SK-N-SH (cell line): Measurements from ENCODE around the gene CHD1L. TPM values are rescaled to one million over a fixed set of nuclear protein-coding genes. Genes with fewer than 3 reads are reported as not detected.

Experiments used
- CTCF ChIA-PET: fragments of 300-600, 350-600 bp; formaldehyde crosslinking; extraction: SDS; loops from one replicate; lab custom pipeline; 2021; lab: Yijun Ruan, JAX
- POLR2A ChIA-PET: fragments of 350-600 bp; sonication (Branson Sonifier 250); formaldehyde crosslinking; extraction: SDS; loops from one replicate; lab custom pipeline; 2020; ENCODE audit warnings: antibody characterized with exemption, inconsistent platforms; lab: Yijun Ruan, JAX
- DNase-seq: peaks from one replicate; pipeline ENCODE4 v3.0.0; 2012
- H2AFZ ChIP-seq: fragments of 200-600 bp; sonication (generic); 2 replicates; pipeline ENCODE4 v1.8.1; 2016; ENCODE audit warnings: antibody characterized with exemption, mild to moderate bottlenecking, low read depth
- H3F3A ChIP-seq: fragments of 200-600 bp; sonication (generic); replicated peaks from 2 replicates; pipeline ENCODE3; 2016; ENCODE audit warnings: antibody characterized with exemption, mild to moderate bottlenecking; ENCODE audit not compliant: insufficient read depth
- H3K27ac ChIP-seq, 2 experiments: fragments of 200-500 bp in 1 of 2; fragments of 200-600 bp in 1 of 2; sonication (Bioruptor generic) in 1 of 2; sonication (generic), shearing (Covaris generic) in 1 of 2; 2 replicates each; pipeline versions ENCODE4 v1.5.1 to v1.6.1; 2014 to 2016; ENCODE audit warnings: low read depth in 2 of 2, inconsistent platforms in 1 of 2, low read length in 1 of 2, mild to moderate bottlenecking in 1 of 2, mixed read lengths in 1 of 2
- H3K27me3 ChIP-seq: fragments of 200-600 bp; sonication (generic), shearing (Covaris generic); 2 replicates; pipeline ENCODE4 v1.6.1; 2016; ENCODE audit warnings: mixed run types; ENCODE audit not compliant: insufficient read depth
- H3K36me3 ChIP-seq, 2 experiments: fragments of 200-500 bp in 1 of 2; fragments of 200-600 bp in 1 of 2; sonication (Bioruptor generic) in 1 of 2; sonication (generic) in 1 of 2; replicated peaks in 1 of 2; 2 replicates each; pipeline versions ENCODE3 to v1.5.1; 2014 to 2016; ENCODE audit warnings: low read length in 1 of 2, mild to moderate bottlenecking in 1 of 2; ENCODE audit not compliant: insufficient read depth in 2 of 2, control insufficient read depth in 1 of 2
- H3K4me1 ChIP-seq, 2 experiments: fragments of 200-500 bp in 1 of 2; fragments of 200-600 bp in 1 of 2; sonication (Bioruptor generic) in 1 of 2; sonication (generic), shearing (Covaris generic) in 1 of 2; 2 replicates each; pipeline versions ENCODE4 v1.5.1 to v1.6.1; 2014 to 2016; ENCODE audit warnings: low read depth in 1 of 2, low read length in 1 of 2, mixed run types in 1 of 2; ENCODE audit not compliant: insufficient read depth in 2 of 2, control insufficient read depth in 1 of 2
- H3K4me2 ChIP-seq: fragments of 200-600 bp; sonication (generic), shearing (Covaris generic); 2 replicates; pipeline ENCODE4 v1.6.1; 2017; ENCODE audit warnings: mixed run types
- H3K4me3 ChIP-seq, 2 experiments: fragments of 200-500 bp in 1 of 2; fragments of 200-600 bp in 1 of 2; sonication (Bioruptor generic) in 1 of 2; sonication (generic), shearing (Covaris generic) in 1 of 2; 2 replicates each; pipeline versions ENCODE4 v1.5.1 to v1.8.1; 2014 to 2016; ENCODE audit warnings: low read depth in 2 of 2, inconsistent platforms in 1 of 2, low read length in 1 of 2, mild to moderate bottlenecking in 1 of 2, mixed read lengths in 1 of 2, moderate library complexity in 1 of 2
- H3K79me2 ChIP-seq: fragments of 200-600 bp; sonication (generic); 2 replicates; pipeline ENCODE4 v1.8.1; 2017; ENCODE audit warnings: mild to moderate bottlenecking; ENCODE audit not compliant: insufficient read depth
- H3K9ac ChIP-seq: fragments of 200-600 bp; sonication (generic); 2 replicates; pipeline ENCODE4 v1.6.1; 2017; ENCODE audit warnings: mixed run types
- H3K9me2 ChIP-seq: fragments of 200-600 bp; sonication (generic); 2 replicates; pipeline ENCODE4 v1.6.1; 2017; ENCODE audit warnings: mixed run types
- H3K9me3 ChIP-seq: fragments of 200-600 bp; sonication (generic); 2 replicates; pipeline ENCODE4 v1.6.1; 2017; ENCODE audit warnings: mixed run types, mild to moderate bottlenecking, moderate library complexity
- H4K20me1 ChIP-seq: fragments of 200-600 bp; sonication (generic); 2 replicates; pipeline ENCODE4 v1.6.1; 2017; ENCODE audit warnings: mild to moderate bottlenecking, mixed run types; ENCODE audit not compliant: insufficient read depth
- EP300 ChIP-seq, 2 experiments: IDR thresholded peaks; 2 replicates each; pipeline versions ENCODE4 v1.4.0 to v1.6.1; 2012; ENCODE audit warnings: borderline replicate concordance in 1 of 2, low read depth in 1 of 2, low read length in 1 of 2
- EZH2phosphoT487 ChIP-seq: fragments of 200-600 bp; sonication (generic); IDR thresholded peaks from 2 replicates; pipeline ENCODE4 v1.6.1; 2017; ENCODE audit warnings: low read depth, mixed run types, mild to moderate bottlenecking, antibody characterized with exemption, moderate library complexity, borderline replicate concordance
- FOSL2 ChIP-seq: IDR thresholded peaks from 2 replicates; pipeline ENCODE4 v1.4.0; 2012; ENCODE audit warnings: low read depth, mild to moderate bottlenecking, moderate library complexity, borderline replicate concordance
- FOXJ3 ChIP-seq: sonication (generic); formaldehyde crosslinking; IDR thresholded peaks from 2 replicates; pipeline ENCODE4 v1.5.1; 2020; ENCODE audit warnings: mild to moderate bottlenecking, missing genetic modification reagents
- GABPA ChIP-seq: IDR thresholded peaks from 2 replicates; pipeline ENCODE4 v1.4.0; 2012; ENCODE audit warnings: low read depth, mild to moderate bottlenecking
- IRF3 ChIP-seq: fragments of 150-350 bp; IDR thresholded peaks from 2 replicates; pipeline ENCODE4 v1.6.1; 2016; ENCODE audit warnings: mild to moderate bottlenecking, low read depth, low read length
- MEF2A ChIP-seq: IDR thresholded peaks from 2 replicates; pipeline ENCODE4 v1.4.0; 2012; ENCODE audit warnings: low read depth, borderline replicate concordance
- MXI1 ChIP-seq: IDR thresholded peaks from 2 replicates; pipeline ENCODE4 v1.6.1; 2012; ENCODE audit warnings: mild to moderate bottlenecking, low read depth, low read length, improper control_type of control experiment
- RAD21 ChIP-seq: IDR thresholded peaks from 2 replicates; pipeline ENCODE4 v1.6.1; 2012; ENCODE audit warnings: mild to moderate bottlenecking, low read length
- RCOR1 ChIP-seq: fragments of 150-350 bp; IDR thresholded peaks from 2 replicates; pipeline ENCODE4 v1.6.1; 2017; ENCODE audit warnings: antibody characterized with exemption, low read length
- TCF12 ChIP-seq: IDR thresholded peaks from 2 replicates; pipeline ENCODE4 v1.4.0; 2012
- TEAD4 ChIP-seq: IDR thresholded peaks from 2 replicates; pipeline ENCODE4 v1.4.0; 2012; ENCODE audit warnings: mild to moderate bottlenecking, borderline replicate concordance; ENCODE audit not compliant: insufficient read depth
- YY1 ChIP-seq: IDR thresholded peaks from 2 replicates; pipeline ENCODE4 v1.4.0; 2012; ENCODE audit warnings: low read depth, mild to moderate bottlenecking
- WGBS: methylation state at CpG from one replicate; pipeline ENCODE4 v1.1.6; 2017; ENCODE audit warnings: low lambda C conversion rate; 5-methylcytosine and 5-hydroxymethylcytosine counted together
- polyA plus RNA-seq, 3 experiments: library from polyadenylated mRNA; depleted of rRNA; stranded (reverse); fragments of >200 nt; gene quantifications; 2 replicates each; pipeline ENCODE4 v1.2.3, GENCODE V29; 2012
- TF ChIP-seq, protein P1 (sequence below): fragments of 200-600 bp; sonication (generic); IDR thresholded peaks from 2 replicates; pipeline ENCODE4 v1.6.1; 2017; ENCODE audit warnings: antibody characterized with exemption, mild to moderate bottlenecking, moderate library complexity
- TF ChIP-seq, protein P2 (sequence below): IDR thresholded peaks from 2 replicates; pipeline ENCODE4 v1.6.1; 2012; ENCODE audit warnings: mild to moderate bottlenecking, low read depth, low read length, moderate library complexity

CHD1L gene
- polyA plus RNA-seq, 1 of the 3 experiments (the other 2 are of a cell fraction) = 24.7 TPM

DNA sequence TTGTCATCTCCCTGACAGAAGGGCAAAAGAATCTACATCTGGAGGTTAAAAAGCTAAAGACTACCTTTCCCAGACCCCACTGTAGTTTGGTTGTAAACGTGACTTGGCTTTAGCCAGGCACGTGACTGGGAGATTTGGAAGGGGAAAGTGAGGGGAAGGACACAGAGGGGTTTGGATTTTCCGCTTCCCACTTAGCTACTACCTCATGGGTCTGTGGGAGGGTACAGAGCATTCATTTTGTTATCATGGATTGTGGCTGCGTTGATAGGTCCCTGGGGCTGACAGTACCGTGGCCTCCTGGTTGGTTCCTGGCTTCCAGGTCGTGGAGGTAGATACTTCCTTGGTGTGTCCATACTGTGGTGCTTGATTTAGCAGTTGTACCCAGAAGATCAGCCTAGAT lies 2.6 kb downstream of the CHD1L start:
- DNase-seq = no peak
- H4K20me1 ChIP-seq = 0 out of 2 replicates have a peak, but pooled peaks cover 25% of the 10 kb centered on the region
- no peak overlapping the region for H3K4me3 ChIP-seq
- H3K27me3 ChIP-seq = no peaks in the 10 kb centered on the region
- ChIA-PET CTCF (interaction anchor here (1.0 kb wide), 1 partner anchor 20 kb away, joined by 3 read pairs; the partner anchor contains the start of gene FMO5), POLR2A (no interaction called here)
- H3K9ac ChIP-seq = no peak overlapping the region
- H3K9me3 ChIP-seq = no peaks in the 10 kb centered on the region
- no peak overlapping the region for H3K27ac ChIP-seq
- no peaks in the 10 kb centered on the region for H3K36me3 ChIP-seq
- H3K9me2 ChIP-seq = no peaks in the 10 kb centered on the region
- no peak overlapping the region for H2AFZ ChIP-seq
- H3K4me1 ChIP-seq = peaks cover 0 to 19% of the 10 kb centered on the region in 2 experiments; a peak in 2 of 4 replicates
- H3F3A ChIP-seq = peaks cover 4% of the 10 kb centered on the region
- 94% methylated on average over 4 of the region's 6 CpGs for WGBS
- peak overlapping the region; percentile 11; the same call in 1 of the 2 replicates for H3K4me2 ChIP-seq
- TF ChIP-seq EP300 (IDR thresholded peaks at IDR 0.05; ENCODE audit: borderline replicate concordance in 1 of 2, low read depth in 1 of 2, low read length in 1 of 2) (no peak), RCOR1 (no peak), YY1 (no peak), IRF3 (no peak), TCF12 (no peak), EZH2phosphoT487 (no peak), MXI1 (no peak), TEAD4 (no peak), MEF2A (no peak), FOSL2 (no peak), GABPA (no peak), RAD21 (no peak), FOXJ3 (no peak)
- TF ChIP-seq, protein P1, sequence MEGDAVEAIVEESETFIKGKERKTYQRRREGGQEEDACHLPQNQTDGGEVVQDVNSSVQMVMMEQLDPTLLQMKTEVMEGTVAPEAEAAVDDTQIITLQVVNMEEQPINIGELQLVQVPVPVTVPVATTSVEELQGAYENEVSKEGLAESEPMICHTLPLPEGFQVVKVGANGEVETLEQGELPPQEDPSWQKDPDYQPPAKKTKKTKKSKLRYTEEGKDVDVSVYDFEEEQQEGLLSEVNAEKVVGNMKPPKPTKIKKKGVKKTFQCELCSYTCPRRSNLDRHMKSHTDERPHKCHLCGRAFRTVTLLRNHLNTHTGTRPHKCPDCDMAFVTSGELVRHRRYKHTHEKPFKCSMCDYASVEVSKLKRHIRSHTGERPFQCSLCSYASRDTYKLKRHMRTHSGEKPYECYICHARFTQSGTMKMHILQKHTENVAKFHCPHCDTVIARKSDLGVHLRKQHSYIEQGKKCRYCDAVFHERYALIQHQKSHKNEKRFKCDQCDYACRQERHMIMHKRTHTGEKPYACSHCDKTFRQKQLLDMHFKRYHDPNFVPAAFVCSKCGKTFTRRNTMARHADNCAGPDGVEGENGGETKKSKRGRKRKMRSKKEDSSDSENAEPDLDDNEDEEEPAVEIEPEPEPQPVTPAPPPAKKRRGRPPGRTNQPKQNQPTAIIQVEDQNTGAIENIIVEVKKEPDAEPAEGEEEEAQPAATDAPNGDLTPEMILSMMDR = no peak
- TF ChIP-seq, protein P2, sequence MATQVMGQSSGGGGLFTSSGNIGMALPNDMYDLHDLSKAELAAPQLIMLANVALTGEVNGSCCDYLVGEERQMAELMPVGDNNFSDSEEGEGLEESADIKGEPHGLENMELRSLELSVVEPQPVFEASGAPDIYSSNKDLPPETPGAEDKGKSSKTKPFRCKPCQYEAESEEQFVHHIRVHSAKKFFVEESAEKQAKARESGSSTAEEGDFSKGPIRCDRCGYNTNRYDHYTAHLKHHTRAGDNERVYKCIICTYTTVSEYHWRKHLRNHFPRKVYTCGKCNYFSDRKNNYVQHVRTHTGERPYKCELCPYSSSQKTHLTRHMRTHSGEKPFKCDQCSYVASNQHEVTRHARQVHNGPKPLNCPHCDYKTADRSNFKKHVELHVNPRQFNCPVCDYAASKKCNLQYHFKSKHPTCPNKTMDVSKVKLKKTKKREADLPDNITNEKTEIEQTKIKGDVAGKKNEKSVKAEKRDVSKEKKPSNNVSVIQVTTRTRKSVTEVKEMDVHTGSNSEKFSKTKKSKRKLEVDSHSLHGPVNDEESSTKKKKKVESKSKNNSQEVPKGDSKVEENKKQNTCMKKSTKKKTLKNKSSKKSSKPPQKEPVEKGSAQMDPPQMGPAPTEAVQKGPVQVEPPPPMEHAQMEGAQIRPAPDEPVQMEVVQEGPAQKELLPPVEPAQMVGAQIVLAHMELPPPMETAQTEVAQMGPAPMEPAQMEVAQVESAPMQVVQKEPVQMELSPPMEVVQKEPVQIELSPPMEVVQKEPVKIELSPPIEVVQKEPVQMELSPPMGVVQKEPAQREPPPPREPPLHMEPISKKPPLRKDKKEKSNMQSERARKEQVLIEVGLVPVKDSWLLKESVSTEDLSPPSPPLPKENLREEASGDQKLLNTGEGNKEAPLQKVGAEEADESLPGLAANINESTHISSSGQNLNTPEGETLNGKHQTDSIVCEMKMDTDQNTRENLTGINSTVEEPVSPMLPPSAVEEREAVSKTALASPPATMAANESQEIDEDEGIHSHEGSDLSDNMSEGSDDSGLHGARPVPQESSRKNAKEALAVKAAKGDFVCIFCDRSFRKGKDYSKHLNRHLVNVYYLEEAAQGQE = no peak
- peaks cover 68% of the 10 kb centered on the region for H3K79me2 ChIP-seq
